Activated CD4-positive, alpha-beta T cell treated with anti-CD3 and anti-CD28 coated beads, Interleukin-2, amount 10 ng/mL, durations not matched to agents 24 days and 14 days (primary cell): ENCODE measurements around the gene HINFP. TPM values are rescaled to one million over a fixed set of nuclear protein-coding genes. Genes with fewer than 3 reads are reported as not detected.
A peak's percentile ranks its signal among the peaks of the same experiment; 100 is the strongest.

Experiments
- DNase-seq: peaks from one replicate; pipeline ENCODE4 v3.0.0; 2022
- H3K27ac Mint-ChIP-seq: one replicate; pipeline ENCODE4 v1.8.0; 2022; ENCODE audit warnings: mild to moderate bottlenecking, mixed read lengths
- H3K27me3 Mint-ChIP-seq: one replicate; pipeline ENCODE4 v1.8.0; 2022; ENCODE audit warnings: mixed read lengths
- H3K36me3 Mint-ChIP-seq: one replicate; pipeline ENCODE4 v1.8.0; 2022; ENCODE audit warnings: low read depth, mild to moderate bottlenecking, mixed read lengths
- H3K4me1 Mint-ChIP-seq: one replicate; pipeline ENCODE4 v1.8.0; 2021; ENCODE audit warnings: mixed read lengths
- H3K4me3 Mint-ChIP-seq: one replicate; pipeline ENCODE4 v1.8.0; 2022; ENCODE audit warnings: mild to moderate bottlenecking, moderate library complexity, mixed read lengths
- H3K9me3 Mint-ChIP-seq: one replicate; pipeline ENCODE4 v1.8.0; 2021; ENCODE audit warnings: mixed read lengths
- intact Hi-C: fragments of 100-400 bp; cut with micrococcal nuclease; formaldehyde crosslinking; loops from one replicate; pipeline ENCODE4 v1.15.1; 2023
- total RNA-seq: library from RNA; stranded (reverse); gene quantifications from 2 replicates; pipeline ENCODE4 v1.2.3, GENCODE V29; 2022

The HINFP gene
- total RNA-seq, 1 donor from 2014 or later, result 41.4 TPM

GRCh38 chr11:119147604-119148333, 26.4 kb downstream of the HINFP start:
- no peak for DNase-seq
- Mint-ChIP-seq H3K4me1 (peaks cover 6% of the 10 kb centered on the region), H3K9me3 (no peaks in the 10 kb centered on the region), H3K36me3 (no peaks in the 10 kb centered on the region), H3K27me3 (peaks cover 67% of the 10 kb centered on the region), H3K27ac (no peak overlapping the region), H3K4me3 (peak overlapping the region; percentile 78)
- intact Hi-C loops, result loop anchor here (2.0 to 5.0 kb wide), 2 partner anchors 21 to 175 kb away; partner anchors contain the start of gene NLRX1

GRCh38 chr11:119148720-119149017, 27.3 kb downstream of the HINFP start:
- Mint-ChIP-seq H3K27me3 (peaks cover 69% of the 10 kb centered on the region), H3K4me3 (peak overlapping the region; percentile 78)
- intact Hi-C loops, result loop anchor here (5.0 kb wide), 1 partner anchor 174 kb away; no protein-coding TSS in a partner anchor

GRCh38 chr11:119149018-119149785, 27.8 kb downstream of the HINFP start, which contains the start of gene ABCG4:
Gene ABCG4, plus strand, starts transcription at chr11:119149052. Its CDS starts 914 bp downstream, at chr11:119149966.
- Mint-ChIP-seq H3K36me3 (no peaks in the 10 kb centered on the region), H3K4me1 (peaks cover 4% of the 10 kb centered on the region), H3K9me3 (no peaks in the 10 kb centered on the region), H3K27ac (no peak within 1 kb of the TSS), H3K4me3 (peak within 1 kb of the TSS; percentile 78), H3K27me3 (peaks cover 67% of the 10 kb centered on the region)
- peak; percentile 81 for DNase-seq
- intact Hi-C loops, result loop anchor here (5.0 kb wide), 1 partner anchor 173 kb away; no protein-coding TSS in a partner anchor

More at GRCh38 chr11:119148720-119149017, 27.3 kb downstream of the HINFP start:
- H3K27ac Mint-ChIP-seq, result no peak overlapping the region
- DNase-seq, result no peak
- no peaks in the 10 kb centered on the region for H3K36me3 Mint-ChIP-seq
- H3K9me3 Mint-ChIP-seq, result no peaks in the 10 kb centered on the region
- peaks cover 5% of the 10 kb centered on the region for H3K4me1 Mint-ChIP-seq

- Mint-ChIP-seq H3K36me3 (no peaks in the 10 kb centered on the region), H3K4me3 (peak overlapping the region; percentile 22), H3K9me3 (no peaks in the 10 kb centered on the region), H3K4me1 (peaks cover 4% of the 10 kb centered on the region), H3K27ac (no peak overlapping the region), H3K27me3 (peaks cover 67% of the 10 kb centered on the region)
- no peak for DNase-seq
- intact Hi-C loops, result loop anchor here (5.0 kb wide), 1 partner anchor 172 kb away; no protein-coding TSS in a partner anchor
Measured at GRCh38 chr11:119149786-119150275, 28.5 kb downstream of the HINFP start.

- intact Hi-C loops, result no loop called here
- Mint-ChIP-seq H3K27me3 (peaks cover 62% of the 10 kb centered on the region), H3K4me3 (no peak overlapping the region), H3K36me3 (no peaks in the 10 kb centered on the region), H3K9me3 (no peaks in the 10 kb centered on the region), H3K4me1 (peaks cover 7% of the 10 kb centered on the region), H3K27ac (no peak overlapping the region)
- no peak for DNase-seq
Measured at GRCh38 chr11:119152043-119152442, 30.7 kb downstream of the HINFP start.

- H3K27ac Mint-ChIP-seq, result no peak overlapping the region
- DNase-seq, result no peak
- H3K4me3 Mint-ChIP-seq, result no peak overlapping the region
- H3K4me1 Mint-ChIP-seq, result peaks cover 7% of the 10 kb centered on the region
- intact Hi-C loops, result no loop called here
- H3K36me3 Mint-ChIP-seq, result no peaks in the 10 kb centered on the region
- no peaks in the 10 kb centered on the region for H3K9me3 Mint-ChIP-seq
- H3K27me3 Mint-ChIP-seq, result peaks cover 56% of the 10 kb centered on the region
Measured at GRCh38 chr11:119152604-119153003, 31.2 kb downstream of the HINFP start.

GRCh38 chr11:119153049-119153818, 31.9 kb downstream of the HINFP start:
- Mint-ChIP-seq H3K27me3 (peaks cover 50% of the 10 kb centered on the region), H3K4me1 (peaks cover 3% of the 10 kb centered on the region), H3K4me3 (no peak overlapping the region), H3K27ac (no peak overlapping the region), H3K9me3 (no peaks in the 10 kb centered on the region), H3K36me3 (no peaks in the 10 kb centered on the region)
- no peak for DNase-seq
- intact Hi-C loops, result no loop called here

- Mint-ChIP-seq H3K36me3 (no peaks in the 10 kb centered on the region), H3K4me3 (no peak overlapping the region), H3K4me1 (peaks cover 3% of the 10 kb centered on the region), H3K9me3 (no peaks in the 10 kb centered on the region), H3K27me3 (peaks cover 44% of the 10 kb centered on the region), H3K27ac (no peak overlapping the region)
- DNase-seq, result no peak
- intact Hi-C loops, result no loop called here
Measured at GRCh38 chr11:119154178-119154577, 32.8 kb downstream of the HINFP start.

- Mint-ChIP-seq H3K36me3 (no peaks in the 10 kb centered on the region), H3K4me1 (peaks cover 3% of the 10 kb centered on the region), H3K4me3 (no peak overlapping the region), H3K27me3 (peaks cover 34% of the 10 kb centered on the region), H3K9me3 (no peaks in the 10 kb centered on the region), H3K27ac (no peak overlapping the region)
- peak; percentile 67 for DNase-seq
- intact Hi-C loops, result no loop called here
Measured at GRCh38 chr11:119155733-119156492, 34.5 kb downstream of the HINFP start.

GRCh38 chr11:119156496-119156895, 35.1 kb downstream of the HINFP start:
- intact Hi-C loops, result no loop called here
- no peak overlapping the region for H3K4me3 Mint-ChIP-seq
- H3K27me3 Mint-ChIP-seq, result peaks cover 28% of the 10 kb centered on the region
- H3K9me3 Mint-ChIP-seq, result no peaks in the 10 kb centered on the region
- no peaks in the 10 kb centered on the region for H3K36me3 Mint-ChIP-seq
- H3K4me1 Mint-ChIP-seq, result peaks cover 3% of the 10 kb centered on the region
- no peak overlapping the region for H3K27ac Mint-ChIP-seq
- DNase-seq, result no peak

GRCh38 chr11:119157063-119157462, 35.7 kb downstream of the HINFP start:
- H3K27ac Mint-ChIP-seq, result no peak overlapping the region
- peaks cover 22% of the 10 kb centered on the region for H3K27me3 Mint-ChIP-seq
- H3K4me3 Mint-ChIP-seq, result no peak overlapping the region
- no peak for DNase-seq
- intact Hi-C loops, result no loop called here
- H3K4me1 Mint-ChIP-seq, result peaks cover 3% of the 10 kb centered on the region
- no peaks in the 10 kb centered on the region for H3K9me3 Mint-ChIP-seq
- H3K36me3 Mint-ChIP-seq, result no peaks in the 10 kb centered on the region

- no peak overlapping the region for H3K4me3 Mint-ChIP-seq
- no peak for DNase-seq
- H3K27me3 Mint-ChIP-seq, result peaks cover 11% of the 10 kb centered on the region
- intact Hi-C loops, result no loop called here
- H3K36me3 Mint-ChIP-seq, result no peaks in the 10 kb centered on the region
- H3K9me3 Mint-ChIP-seq, result no peaks in the 10 kb centered on the region
- H3K27ac Mint-ChIP-seq, result no peak overlapping the region
- H3K4me1 Mint-ChIP-seq, result peaks cover 3% of the 10 kb centered on the region
Measured at GRCh38 chr11:119158467-119158866, 37.1 kb downstream of the HINFP start.

GRCh38 chr11:119160151-119160550, 38.8 kb downstream of the HINFP start:
- intact Hi-C loops, result no loop called here
- Mint-ChIP-seq H3K9me3 (no peaks in the 10 kb centered on the region), H3K27me3 (peaks cover 7% of the 10 kb centered on the region), H3K4me3 (no peak overlapping the region), H3K4me1 (peaks cover 3% of the 10 kb centered on the region), H3K27ac (no peak overlapping the region), H3K36me3 (no peaks in the 10 kb centered on the region)
- DNase-seq, result no peak
